Measurements from ENCODE around the gene NHEJ1.

- TF ChIP-seq, protein P1, sequence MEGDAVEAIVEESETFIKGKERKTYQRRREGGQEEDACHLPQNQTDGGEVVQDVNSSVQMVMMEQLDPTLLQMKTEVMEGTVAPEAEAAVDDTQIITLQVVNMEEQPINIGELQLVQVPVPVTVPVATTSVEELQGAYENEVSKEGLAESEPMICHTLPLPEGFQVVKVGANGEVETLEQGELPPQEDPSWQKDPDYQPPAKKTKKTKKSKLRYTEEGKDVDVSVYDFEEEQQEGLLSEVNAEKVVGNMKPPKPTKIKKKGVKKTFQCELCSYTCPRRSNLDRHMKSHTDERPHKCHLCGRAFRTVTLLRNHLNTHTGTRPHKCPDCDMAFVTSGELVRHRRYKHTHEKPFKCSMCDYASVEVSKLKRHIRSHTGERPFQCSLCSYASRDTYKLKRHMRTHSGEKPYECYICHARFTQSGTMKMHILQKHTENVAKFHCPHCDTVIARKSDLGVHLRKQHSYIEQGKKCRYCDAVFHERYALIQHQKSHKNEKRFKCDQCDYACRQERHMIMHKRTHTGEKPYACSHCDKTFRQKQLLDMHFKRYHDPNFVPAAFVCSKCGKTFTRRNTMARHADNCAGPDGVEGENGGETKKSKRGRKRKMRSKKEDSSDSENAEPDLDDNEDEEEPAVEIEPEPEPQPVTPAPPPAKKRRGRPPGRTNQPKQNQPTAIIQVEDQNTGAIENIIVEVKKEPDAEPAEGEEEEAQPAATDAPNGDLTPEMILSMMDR (conservative IDR thresholded peaks at IDR 0.05; ENCODE audit: low read length): no peak
- TF ChIP-seq EZH2phosphoT487 (IDR thresholded peaks at IDR 0.05; ENCODE audit: borderline replicate concordance, low read depth, low read length): no peak
Observed at GRCh38 chr2:219112651-219113338, 47.8 kb downstream of the NHEJ1 start.
